ENCODE results near the gene SLC6A12. TPM values are rescaled to one million over a fixed set of nuclear protein-coding genes. Genes with fewer than 3 reads are reported as not detected.
"Not testable (repeated sequence)": the region's sequence is repeated elsewhere in the genome, so short reads cannot be mapped to it uniquely, and the experiment has no call there.

The SLC6A12 gene
- polyA plus RNA-seq, 1 donor from 2014 or later, result 0.15 TPM

GRCh38 chr12:218221-218620, 4.3 kb upstream of the SLC6A12 start:
- no peak overlapping the region for H2AFZ ChIP-seq (ENCODE audit: low read depth, low read length)
- TF ChIP-seq RAD21 (conservative IDR thresholded peaks at IDR 0.05) (no peak), EP300 (conservative IDR thresholded peaks at IDR 0.05; ENCODE audit: poor library complexity, severe bottlenecking) (no peak), REST (IDR thresholded peaks at IDR 0.05; ENCODE audit: borderline replicate concordance) (no peak), EZH2 (IDR thresholded peaks at IDR 0.05; ENCODE audit: borderline replicate concordance, insufficient read depth, low read length, poor library complexity, severe bottlenecking) (no peak), SMC3 (conservative IDR thresholded peaks at IDR 0.05; ENCODE audit: poor library complexity) (no peak), MXI1 (conservative IDR thresholded peaks at IDR 0.05; ENCODE audit: poor library complexity, severe bottlenecking) (no peak), CTCF (IDR thresholded peaks at IDR 0.05; ENCODE audit: poor library complexity, severe bottlenecking) (no peak), POLR2AphosphoS5 (IDR thresholded peaks at IDR 0.05) (no peak), TAF1 (IDR thresholded peaks at IDR 0.05; ENCODE audit: low read depth) (no peak)

GRCh38 chr12:217029-217428, 3.1 kb upstream of the SLC6A12 start:
- H3K27me3 ChIP-seq (ENCODE audit: insufficient read depth, low read depth, low read length); H3F3A ChIP-seq (ENCODE audit: insufficient read depth, low read length, poor library complexity, severe bottlenecking); H3K9ac ChIP-seq (ENCODE audit: low read length); H3K27ac ChIP-seq (ENCODE audit: low read length); H3K36me3 ChIP-seq (ENCODE audit: insufficient read depth, low read length); H4K20me1 ChIP-seq (ENCODE audit: insufficient read depth); H3K9me2 ChIP-seq (ENCODE audit: insufficient read depth, low read length); H3K9me3 ChIP-seq (ENCODE audit: low read length); H2AFZ ChIP-seq (ENCODE audit: low read depth, low read length); H3K79me2 ChIP-seq (replicated peaks; ENCODE audit: insufficient read depth, low read length); H3K4me2 ChIP-seq (ENCODE audit: low read length); H3K4me3 ChIP-seq (ENCODE audit: low read length): not testable (repeated sequence)

More at GRCh38 chr12:218221-218620, 4.3 kb upstream of the SLC6A12 start:
- H3F3A ChIP-seq (ENCODE audit: insufficient read depth, low read length, poor library complexity, severe bottlenecking), result no peaks in the 10 kb centered on the region
- no peaks in the 10 kb centered on the region for H4K20me1 ChIP-seq (ENCODE audit: insufficient read depth)
- no peaks in the 10 kb centered on the region for H3K9me3 ChIP-seq (ENCODE audit: low read length)
- H3K36me3 ChIP-seq (ENCODE audit: insufficient read depth, low read length), result no peaks in the 10 kb centered on the region
- H3K27ac ChIP-seq (ENCODE audit: low read length), result no peak overlapping the region
- H3K9me2 ChIP-seq (ENCODE audit: insufficient read depth, low read length), result no peaks in the 10 kb centered on the region
- H3K79me2 ChIP-seq (replicated peaks; ENCODE audit: insufficient read depth, low read length), result no peaks in the 10 kb centered on the region
- H3K4me3 ChIP-seq (ENCODE audit: low read length), result no peak overlapping the region
- H3K4me2 ChIP-seq (ENCODE audit: low read length), result no peak overlapping the region
- H3K9ac ChIP-seq (ENCODE audit: low read length), result no peak overlapping the region
- no peaks in the 10 kb centered on the region for H3K27me3 ChIP-seq (ENCODE audit: insufficient read depth, low read depth, low read length)

- H3K9me3 ChIP-seq (ENCODE audit: low read length), result no peaks in the 10 kb centered on the region
Measured at GRCh38 chr12:215116-215515, 1.2 kb upstream of the SLC6A12 start.

More at GRCh38 chr12:215116-215515, 1.2 kb upstream of the SLC6A12 start:
- Histone ChIP-seq H3K36me3 (ENCODE audit: insufficient read depth, low read length) (no peaks in the 10 kb centered on the region), H3K9me2 (ENCODE audit: insufficient read depth, low read length) (no peaks in the 10 kb centered on the region), H4K20me1 (ENCODE audit: insufficient read depth) (no peaks in the 10 kb centered on the region), H3K27me3 (ENCODE audit: insufficient read depth, low read depth, low read length) (no peaks in the 10 kb centered on the region), H2AFZ (ENCODE audit: low read depth, low read length) (no peak overlapping the region), H3K79me2 (replicated peaks; ENCODE audit: insufficient read depth, low read length) (no peaks in the 10 kb centered on the region), H3K9ac (ENCODE audit: low read length) (no peak overlapping the region), H3K4me3 (ENCODE audit: low read length) (no peak overlapping the region), H3K27ac (ENCODE audit: low read length) (no peak overlapping the region), H3F3A (ENCODE audit: insufficient read depth, low read length, poor library complexity, severe bottlenecking) (no peaks in the 10 kb centered on the region), H3K4me2 (ENCODE audit: low read length) (no peak overlapping the region)
- no peak for TF ChIP-seq SMC3 (conservative IDR thresholded peaks at IDR 0.05; ENCODE audit: poor library complexity)
- no peak for TF ChIP-seq POLR2AphosphoS5 (IDR thresholded peaks at IDR 0.05)
- no peak for TF ChIP-seq EZH2 (IDR thresholded peaks at IDR 0.05; ENCODE audit: borderline replicate concordance, insufficient read depth, low read length, poor library complexity, severe bottlenecking)
- TF ChIP-seq REST (IDR thresholded peaks at IDR 0.05; ENCODE audit: borderline replicate concordance), result no peak
- TF ChIP-seq CTCF (IDR thresholded peaks at IDR 0.05; ENCODE audit: poor library complexity, severe bottlenecking), result no peak
- TF ChIP-seq TAF1 (IDR thresholded peaks at IDR 0.05; ENCODE audit: low read depth), result no peak
- TF ChIP-seq EP300 (conservative IDR thresholded peaks at IDR 0.05; ENCODE audit: poor library complexity, severe bottlenecking), result no peak
- no peak for TF ChIP-seq MXI1 (conservative IDR thresholded peaks at IDR 0.05; ENCODE audit: poor library complexity, severe bottlenecking)
- no peak for TF ChIP-seq RAD21 (conservative IDR thresholded peaks at IDR 0.05)
